Muscle of leg (tissue), 11 donors: ENCODE data around the gene SYDE2. TPM values are rescaled to one million over a fixed set of nuclear protein-coding genes. Genes with fewer than 3 reads are reported as not detected.
A peak's percentile ranks its signal among the peaks of the same experiment; 100 is the strongest.

ENCODE experiments used
- DNase-seq: peaks from one replicate; pipeline ENCODE4 v3.0.0; 2013
- H3K27ac ChIP-seq: one replicate; pipeline ENCODE4 v1.5.1; 2013; ENCODE audit warnings: mild to moderate bottlenecking, low read length, control low read depth
- H3K27me3 ChIP-seq: one replicate; pipeline ENCODE4 v1.6.1; 2013; ENCODE audit warnings: low read length; ENCODE audit not compliant: control insufficient read depth, insufficient read depth
- H3K36me3 ChIP-seq: one replicate; pipeline ENCODE4 v1.6.1; 2013; ENCODE audit warnings: low read length; ENCODE audit not compliant: control insufficient read depth, insufficient read depth
- H3K4me1 ChIP-seq: one replicate; pipeline ENCODE4 v1.6.1; 2013; ENCODE audit warnings: low read length; ENCODE audit not compliant: control insufficient read depth, insufficient read depth
- H3K4me3 ChIP-seq: one replicate; pipeline ENCODE4 v1.5.1; 2013; ENCODE audit warnings: low read length, control low read depth
- H3K9me3 ChIP-seq: replicated peaks from 2 replicates; pipeline ENCODE4 v1.6.1; 2013; ENCODE audit warnings: low read depth, low read length; ENCODE audit not compliant: control insufficient read depth
- WGBS: methylation state at CpG from one replicate; pipeline ENCODE4 v1.1.5; 2013; ENCODE audit warnings: missing lambda C conversion rate; ENCODE audit not compliant: insufficient coverage; 5-methylcytosine and 5-hydroxymethylcytosine counted together
- polyA plus RNA-seq, 8 donors: library from polyadenylated mRNA; unstranded; fragments of 120-200 nt; gene quantifications; one replicate each; pipeline versions ENCODE4 v1.2.1 to v1.2.3, GENCODE V29; 2013; ENCODE audit warnings: inconsistent platforms in 1 of 8, low replicate concordance in 1 of 8; ENCODE audit not compliant: insufficient read length in 8 of 8, insufficient read depth in 1 of 8
- total RNA-seq: library from RNA; stranded (reverse); fragments of 120-200 nt; gene quantifications from one replicate; pipeline ENCODE4 v1.2.4, GENCODE V29; 2013

SYDE2 gene
- total and polyA plus RNA-seq, 9 donors, result 1.5 to 8.3 (median 3.1) TPM

- 20% methylated on average over 1 of the region's 1 CpG for WGBS
- no peak overlapping the region for H3K4me3 ChIP-seq
- H3K36me3 ChIP-seq, result no peaks in the 10 kb centered on the region
- peak overlapping the region; percentile 49 for H3K27ac ChIP-seq
- DNase-seq, result peak; percentile 77
- no peaks in the 10 kb centered on the region for H3K4me1 ChIP-seq
- no peaks in the 10 kb centered on the region for H3K9me3 ChIP-seq
- no peaks in the 10 kb centered on the region for H3K27me3 ChIP-seq
Observed at GRCh38 chr1:85128316-85128715, 72.5 kb downstream of the SYDE2 start.

GRCh38 chr1:85125891-85126290, 74.9 kb downstream of the SYDE2 start:
- no peak overlapping the region for H3K4me3 ChIP-seq
- no peaks in the 10 kb centered on the region for H3K36me3 ChIP-seq
- DNase-seq, result peak; percentile 90
- no peaks in the 10 kb centered on the region for H3K4me1 ChIP-seq
- H3K27me3 ChIP-seq, result no peaks in the 10 kb centered on the region
- no peak overlapping the region for H3K27ac ChIP-seq
- no CpG with 5 or more reads among the region's 1 CpG for WGBS
- no peaks in the 10 kb centered on the region for H3K9me3 ChIP-seq

DNA sequence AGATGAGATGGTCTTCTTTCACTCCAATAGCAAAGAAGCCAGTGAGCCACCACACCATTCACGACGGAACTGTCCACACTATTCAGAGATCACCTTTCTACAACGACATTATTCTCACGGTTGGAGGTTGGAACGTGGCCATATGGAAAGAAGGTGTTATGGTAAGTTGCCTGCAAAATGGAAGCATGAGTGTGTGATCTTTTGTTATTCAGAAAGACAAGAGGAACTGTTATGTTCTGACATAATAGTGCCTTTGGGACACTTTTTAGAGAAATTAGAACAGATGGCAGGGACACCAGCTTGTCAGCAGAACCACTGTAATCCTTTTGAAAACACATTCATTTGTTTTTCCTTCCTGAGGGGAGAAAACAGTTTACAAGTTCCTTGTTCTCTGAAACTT, 76.7 kb downstream of the SYDE2 start:
- no peaks in the 10 kb centered on the region for H3K36me3 ChIP-seq
- DNase-seq, result no peak
- no peaks in the 10 kb centered on the region for H3K9me3 ChIP-seq
- whole genome bisulfite sequencing, result no CpG with 5 or more reads among the region's 5 CpGs
- H3K27me3 ChIP-seq, result no peaks in the 10 kb centered on the region
- H3K27ac ChIP-seq, result no peak overlapping the region
- H3K4me3 ChIP-seq, result no peak overlapping the region
- H3K4me1 ChIP-seq, result no peaks in the 10 kb centered on the region

DNA sequence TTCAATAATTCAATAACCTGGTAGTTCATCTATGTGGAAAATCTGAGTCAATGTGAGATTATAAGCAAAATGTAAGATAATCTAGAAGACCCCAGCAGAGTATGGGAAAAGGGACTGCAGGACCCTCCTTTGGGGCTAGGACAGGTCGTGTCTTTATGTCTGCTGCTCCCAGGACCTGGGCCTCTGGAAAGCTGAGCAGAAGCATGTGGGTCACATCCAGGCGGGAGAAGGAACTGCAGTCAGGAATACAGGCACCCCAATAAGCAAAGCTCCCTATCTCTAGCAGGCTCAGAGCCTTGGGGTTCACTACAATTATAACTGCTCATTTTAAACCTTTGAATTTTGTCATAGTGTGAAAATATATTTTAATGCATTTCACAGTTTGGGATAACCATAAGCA, 78.6 kb downstream of the SYDE2 start:
- H3K27me3 ChIP-seq, result no peaks in the 10 kb centered on the region
- no peaks in the 10 kb centered on the region for H3K9me3 ChIP-seq
- no peaks in the 10 kb centered on the region for H3K36me3 ChIP-seq
- no peak overlapping the region for H3K27ac ChIP-seq
- WGBS, result 67% methylated on average over 1 of the region's 2 CpGs
- no peak for DNase-seq
- H3K4me1 ChIP-seq, result no peaks in the 10 kb centered on the region
- H3K4me3 ChIP-seq, result no peak overlapping the region

DNA sequence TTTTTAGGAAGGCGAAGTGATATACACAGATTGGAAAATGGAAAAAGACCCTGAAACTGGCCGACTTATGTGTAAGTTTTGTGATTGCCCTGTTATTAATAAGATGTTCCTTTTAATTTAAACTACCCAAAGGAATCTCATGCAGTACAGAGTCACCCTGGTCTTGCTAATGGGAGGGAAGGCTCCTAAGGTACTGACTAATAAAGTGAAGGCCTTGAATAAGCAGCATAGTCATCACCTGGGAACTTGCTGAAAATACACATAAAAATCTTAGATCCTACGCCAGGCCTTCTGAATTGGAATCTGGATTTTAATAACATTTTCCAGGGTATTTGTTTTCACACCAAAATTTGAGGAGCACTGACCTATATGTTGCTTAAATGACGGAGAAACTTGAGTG, 79.1 kb downstream of the SYDE2 start:
- Histone ChIP-seq H3K36me3 (no peaks in the 10 kb centered on the region), H3K4me3 (no peak overlapping the region), H3K27ac (no peak overlapping the region), H3K27me3 (no peaks in the 10 kb centered on the region), H3K9me3 (no peaks in the 10 kb centered on the region), H3K4me1 (no peaks in the 10 kb centered on the region)
- no peak for DNase-seq
- no CpG with 5 or more reads among the region's 4 CpGs for WGBS

DNA sequence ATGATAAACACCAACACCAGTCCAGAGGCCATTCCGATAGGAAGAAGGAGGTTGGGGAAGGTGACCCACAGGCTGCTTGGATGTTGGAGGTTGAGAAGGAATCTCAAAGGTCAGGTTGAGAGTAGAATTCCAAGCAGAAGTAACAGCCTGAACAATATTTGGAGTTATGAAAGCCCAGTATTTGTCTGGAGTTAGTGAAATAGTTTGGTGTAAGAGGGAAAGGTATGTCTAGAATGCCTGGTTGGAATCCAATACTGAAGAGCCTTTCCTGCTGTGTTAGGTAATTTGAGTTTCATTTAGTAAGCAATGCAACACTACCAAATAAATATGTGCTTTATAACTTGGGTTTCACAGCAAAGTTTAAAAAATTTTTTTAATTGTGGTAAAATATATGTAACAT, 82.1 kb downstream of the SYDE2 start:
- Histone ChIP-seq H3K4me3 (no peak overlapping the region), H3K27ac (no peak overlapping the region), H3K36me3 (no peaks in the 10 kb centered on the region), H3K4me1 (no peaks in the 10 kb centered on the region), H3K9me3 (no peaks in the 10 kb centered on the region), H3K27me3 (no peaks in the 10 kb centered on the region)
- 100% methylated on average over 1 of the region's 1 CpG for WGBS
- DNase-seq, result no peak

GRCh38 chr1:85116856-85117255, 84.0 kb downstream of the SYDE2 start:
- H3K9me3 ChIP-seq, result no peaks in the 10 kb centered on the region
- H3K27me3 ChIP-seq, result no peaks in the 10 kb centered on the region
- DNase-seq, result no peak
- H3K36me3 ChIP-seq, result no peaks in the 10 kb centered on the region
- H3K27ac ChIP-seq, result no peak overlapping the region
- H3K4me3 ChIP-seq, result no peak overlapping the region
- no peaks in the 10 kb centered on the region for H3K4me1 ChIP-seq

DNA sequence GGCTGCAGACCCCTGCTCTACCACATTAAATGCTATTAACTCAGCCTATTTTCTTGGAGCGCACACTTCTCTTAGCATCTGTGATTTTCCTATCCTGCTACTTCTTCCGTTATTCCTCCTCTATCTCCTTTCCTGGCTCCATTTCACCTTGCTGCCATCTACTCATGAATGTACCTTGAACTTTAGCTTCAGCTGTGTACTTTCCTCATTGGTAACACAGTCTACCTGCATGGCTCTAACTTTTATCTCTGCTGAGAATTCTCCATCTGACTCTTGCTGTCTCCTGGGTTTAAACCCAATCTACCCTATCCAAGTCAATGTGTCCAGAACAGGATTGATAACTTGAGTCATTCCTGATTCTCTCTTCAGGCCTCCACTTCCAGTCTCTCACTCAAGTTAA, 84.9 kb downstream of the SYDE2 start:
- Histone ChIP-seq H3K4me1 (no peaks in the 10 kb centered on the region), H3K27me3 (no peaks in the 10 kb centered on the region)
- WGBS, result 93% methylated on average over 2 of the region's 2 CpGs

DNA sequence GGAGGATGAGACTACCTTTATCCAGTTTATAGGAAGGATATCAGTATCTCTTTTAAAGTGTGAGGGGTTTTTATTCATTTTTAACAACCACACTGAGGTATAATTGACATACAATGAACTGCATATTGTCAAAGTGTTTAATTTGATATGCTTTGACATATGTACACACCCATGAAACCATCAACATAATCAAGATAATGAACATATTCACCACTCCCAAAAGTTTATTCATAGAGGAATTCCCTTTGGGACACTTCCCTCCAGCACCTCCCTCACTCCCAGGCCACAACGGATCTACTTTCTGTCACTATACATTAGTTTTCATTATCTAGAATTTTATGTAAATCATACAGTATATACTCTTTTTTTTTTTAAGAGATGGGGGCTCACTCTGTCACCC, 89.1 kb downstream of the SYDE2 start:
- Histone ChIP-seq H3K36me3 (no peaks in the 10 kb centered on the region), H3K9me3 (no peaks in the 10 kb centered on the region), H3K4me3 (no peak overlapping the region), H3K27me3 (no peaks in the 10 kb centered on the region), H3K4me1 (no peaks in the 10 kb centered on the region), H3K27ac (no peak overlapping the region)
- no CpG with 5 or more reads among the region's 1 CpG for WGBS
- no peak for DNase-seq

More for the DNA sequence above, 84.9 kb downstream of the SYDE2 start:
- DNase-seq, result no peak
- H3K9me3 ChIP-seq, result no peaks in the 10 kb centered on the region
- no peak overlapping the region for H3K4me3 ChIP-seq
- no peak overlapping the region for H3K27ac ChIP-seq
- H3K36me3 ChIP-seq, result no peaks in the 10 kb centered on the region

DNA sequence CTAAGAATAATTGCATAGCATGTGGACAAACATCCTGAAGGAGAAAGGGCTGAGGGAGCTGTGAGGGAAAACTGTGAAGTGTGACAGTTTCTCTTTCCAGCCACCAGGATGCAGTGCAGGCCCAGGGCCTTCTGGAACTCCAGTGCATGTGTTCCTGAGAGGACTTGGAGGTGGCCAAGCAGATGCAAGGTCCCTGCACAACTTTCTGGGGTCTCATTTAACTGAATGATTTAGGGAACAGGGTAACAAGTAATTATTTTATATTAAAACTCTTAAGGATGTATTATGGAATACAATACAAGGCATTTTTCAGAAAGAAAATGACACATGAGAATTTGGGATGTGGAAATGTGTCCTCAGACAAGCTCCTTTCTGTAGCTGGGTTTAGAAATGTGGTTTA, 91.3 kb downstream of the SYDE2 start:
- Histone ChIP-seq H3K36me3 (no peaks in the 10 kb centered on the region), H3K27ac (no peak overlapping the region), H3K27me3 (no peaks in the 10 kb centered on the region), H3K4me3 (no peak overlapping the region), H3K9me3 (no peaks in the 10 kb centered on the region), H3K4me1 (no peaks in the 10 kb centered on the region)
- peak; percentile 77 for DNase-seq
